Nucleus accumbens (tissue), 56 donors: ENCODE measurements around the gene IKZF3.
"Not testable (repeated sequence)": the region's sequence is repeated elsewhere in the genome, so short reads cannot be mapped to it uniquely, and the experiment has no call there.

Experiments
- DNase-seq, 56 donors: peaks; one replicate each; lab custom pipeline; 2025; lab: John Stamatoyannopoulos, UW

Gene IKZF3

DNA sequence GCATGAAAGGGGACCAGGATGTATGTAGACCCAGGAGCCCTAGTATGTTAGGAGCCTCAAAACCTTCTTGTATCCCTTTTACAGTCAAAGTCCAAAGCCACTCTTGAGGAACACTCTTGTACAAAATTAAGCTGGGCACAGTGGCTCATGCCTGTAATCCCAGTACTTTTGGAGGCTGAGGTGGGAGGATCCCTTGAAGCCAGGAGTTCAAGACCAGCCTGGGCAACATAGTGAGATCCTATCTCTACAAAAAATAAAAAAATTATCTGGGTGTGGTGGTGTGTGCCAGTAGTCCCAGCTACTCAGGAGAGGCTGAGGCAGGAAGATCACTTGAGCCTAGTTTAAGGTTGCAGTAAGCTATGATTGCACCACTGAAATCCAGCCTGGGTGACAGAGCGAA is 138.2 kb downstream of the IKZF3 start:
- not testable (repeated sequence) for DNase-seq

DNA sequence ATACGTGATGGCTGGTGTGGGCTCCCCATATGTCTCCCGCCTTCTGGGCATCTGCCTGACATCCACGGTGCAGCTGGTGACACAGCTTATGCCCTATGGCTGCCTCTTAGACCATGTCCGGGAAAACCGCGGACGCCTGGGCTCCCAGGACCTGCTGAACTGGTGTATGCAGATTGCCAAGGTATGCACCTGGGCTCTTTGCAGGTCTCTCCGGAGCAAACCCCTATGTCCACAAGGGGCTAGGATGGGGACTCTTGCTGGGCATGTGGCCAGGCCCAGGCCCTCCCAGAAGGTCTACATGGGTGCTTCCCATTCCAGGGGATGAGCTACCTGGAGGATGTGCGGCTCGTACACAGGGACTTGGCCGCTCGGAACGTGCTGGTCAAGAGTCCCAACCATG is 139.4 kb downstream of the IKZF3 start:
- no peak for DNase-seq

DNA sequence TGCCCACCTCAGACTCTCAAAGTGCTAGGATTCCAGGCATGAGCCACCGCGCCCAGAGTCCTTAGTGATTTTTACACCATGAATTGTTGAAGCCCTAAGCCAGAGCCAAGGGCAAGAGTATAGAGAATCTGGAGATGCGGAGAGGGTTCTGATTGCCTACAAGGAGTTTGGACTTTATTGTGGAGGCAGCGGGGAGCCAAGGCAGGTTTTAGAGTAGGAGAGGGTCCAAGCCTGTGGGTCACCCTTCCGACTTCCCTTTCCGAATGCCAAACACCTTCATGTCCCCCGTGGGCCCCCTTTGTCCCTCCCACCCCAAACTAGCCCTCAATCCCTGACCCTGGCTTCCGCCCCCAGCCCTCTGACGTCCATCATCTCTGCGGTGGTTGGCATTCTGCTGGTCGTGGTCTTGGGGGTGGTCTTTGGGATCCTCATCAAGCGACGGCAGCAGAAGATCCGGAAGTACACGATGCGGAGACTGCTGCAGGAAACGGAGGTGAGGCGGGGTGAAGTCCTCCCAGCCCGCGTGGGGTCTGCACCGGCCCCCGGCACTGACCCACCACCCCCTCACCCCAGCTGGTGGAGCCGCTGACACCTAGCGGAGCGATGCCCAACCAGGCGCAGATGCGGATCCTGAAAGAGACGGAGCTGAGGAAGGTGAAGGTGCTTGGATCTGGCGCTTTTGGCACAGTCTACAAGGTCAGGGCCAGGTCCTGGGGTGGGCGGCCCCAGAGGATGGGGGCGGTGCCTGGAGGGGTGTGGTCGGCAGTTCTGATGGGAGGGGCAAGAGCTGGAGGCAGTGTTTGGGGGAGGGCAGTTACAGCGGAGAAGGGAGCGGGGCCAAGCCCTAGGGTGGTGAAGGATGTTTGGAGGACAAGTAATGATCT is 140.9 kb downstream of the IKZF3 start:
- DNase-seq: no peak

DNA sequence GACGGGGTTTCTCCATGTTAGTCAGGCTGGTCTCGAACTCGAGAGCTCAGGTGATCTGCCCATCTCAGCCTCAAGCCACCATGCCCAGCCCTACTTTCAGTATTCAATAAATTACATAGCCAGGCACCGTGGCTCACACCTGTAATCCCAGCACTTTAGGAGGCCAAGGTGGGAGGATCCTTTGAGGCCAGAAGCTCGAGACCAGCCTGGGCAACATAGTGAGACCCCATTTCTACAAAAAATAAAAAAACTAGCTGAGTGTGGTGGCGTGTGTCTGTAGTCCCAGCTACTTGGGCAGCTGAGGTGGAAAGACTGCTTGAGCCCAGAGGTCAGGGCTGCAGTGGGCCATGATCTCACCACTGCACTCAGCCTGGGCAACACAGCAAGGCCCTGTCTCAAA is 142.0 kb downstream of the IKZF3 start:
- DNase-seq: no peak

DNA sequence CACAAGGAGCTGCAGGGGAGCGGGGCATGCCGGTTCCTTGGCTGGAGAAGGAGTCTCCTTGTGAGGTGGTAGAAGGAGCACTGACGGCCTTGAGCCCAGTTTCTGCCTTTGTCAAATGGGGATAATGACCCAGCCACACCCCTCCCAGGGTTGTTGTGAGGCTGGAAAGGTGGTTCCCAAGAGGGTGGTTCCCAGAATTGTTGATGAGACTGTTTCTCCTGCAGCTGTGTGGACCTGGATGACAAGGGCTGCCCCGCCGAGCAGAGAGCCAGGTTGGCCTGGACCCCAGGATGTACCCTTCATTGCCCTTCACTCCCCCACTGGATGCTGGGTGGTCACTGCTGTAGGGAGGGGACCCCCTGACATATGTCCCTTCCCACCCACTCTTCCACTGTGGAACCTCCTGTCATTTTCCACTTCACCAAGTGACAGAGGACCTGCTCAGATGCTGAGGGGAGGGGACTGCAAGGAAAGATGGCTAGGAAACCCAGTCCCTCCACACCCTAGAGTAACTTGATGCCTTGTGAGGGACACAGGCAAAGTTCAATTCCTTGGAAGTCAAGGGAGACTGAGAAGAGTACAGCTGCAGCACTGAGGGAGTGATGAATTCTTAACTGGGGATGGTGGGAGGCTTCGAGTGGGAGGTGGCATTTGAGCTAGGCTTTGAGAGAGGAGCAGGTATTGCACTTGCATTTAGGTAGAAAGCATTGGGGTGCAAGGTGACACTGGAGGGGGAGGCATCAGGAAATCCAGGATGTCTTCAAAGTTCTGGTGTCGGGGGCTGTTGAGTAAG is 144.4 kb downstream of the IKZF3 start:
- peak in 23 of 56 donors; percentile 6 to 75 (median 36) for DNase-seq

DNA sequence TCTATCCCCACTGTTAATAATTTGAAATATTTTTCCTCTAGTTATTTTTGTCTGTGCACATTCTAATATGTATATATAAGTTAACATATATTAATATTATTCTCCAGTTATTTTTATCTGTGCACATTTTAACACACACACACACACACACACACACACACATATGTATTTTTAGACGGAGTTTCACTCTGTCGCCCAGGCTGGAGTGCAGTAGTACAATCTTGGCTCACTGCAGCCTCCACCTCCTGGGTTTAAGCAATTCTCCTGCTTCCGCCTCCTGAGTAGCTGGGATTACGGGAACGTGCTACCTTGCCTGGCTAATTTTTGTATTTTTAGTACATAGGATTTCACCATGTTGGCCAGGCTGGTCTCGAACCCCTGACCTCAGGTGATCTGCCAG is 146.5 kb downstream of the IKZF3 start:
- DNase-seq: no peak

DNA sequence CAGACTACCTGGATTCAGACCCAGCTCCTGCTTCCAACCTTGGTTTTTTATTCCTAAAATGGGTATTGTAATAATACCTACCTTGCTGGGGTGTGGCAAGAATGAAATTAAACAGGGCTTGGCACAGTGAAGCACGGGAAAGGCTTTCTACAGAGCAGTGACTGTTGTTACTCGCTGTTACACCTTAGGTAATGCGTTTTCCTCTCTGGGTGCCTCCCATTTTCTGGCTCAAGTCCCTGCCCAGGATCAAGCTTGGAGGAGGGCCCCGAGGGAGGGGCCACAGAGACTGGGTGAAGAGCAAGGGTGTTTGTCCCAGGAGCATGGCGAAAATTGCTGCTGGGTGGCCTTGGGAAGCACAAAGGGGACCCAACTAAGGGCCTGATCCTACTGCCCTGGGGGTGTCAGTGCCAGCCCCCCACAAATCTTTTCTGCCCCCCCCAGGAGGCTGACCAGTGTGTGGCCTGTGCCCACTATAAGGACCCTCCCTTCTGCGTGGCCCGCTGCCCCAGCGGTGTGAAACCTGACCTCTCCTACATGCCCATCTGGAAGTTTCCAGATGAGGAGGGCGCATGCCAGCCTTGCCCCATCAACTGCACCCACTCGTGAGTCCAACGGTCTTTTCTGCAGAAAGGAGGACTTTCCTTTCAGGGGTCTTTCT is 147.1 kb downstream of the IKZF3 start:
- DNase-seq: no peak

DNA sequence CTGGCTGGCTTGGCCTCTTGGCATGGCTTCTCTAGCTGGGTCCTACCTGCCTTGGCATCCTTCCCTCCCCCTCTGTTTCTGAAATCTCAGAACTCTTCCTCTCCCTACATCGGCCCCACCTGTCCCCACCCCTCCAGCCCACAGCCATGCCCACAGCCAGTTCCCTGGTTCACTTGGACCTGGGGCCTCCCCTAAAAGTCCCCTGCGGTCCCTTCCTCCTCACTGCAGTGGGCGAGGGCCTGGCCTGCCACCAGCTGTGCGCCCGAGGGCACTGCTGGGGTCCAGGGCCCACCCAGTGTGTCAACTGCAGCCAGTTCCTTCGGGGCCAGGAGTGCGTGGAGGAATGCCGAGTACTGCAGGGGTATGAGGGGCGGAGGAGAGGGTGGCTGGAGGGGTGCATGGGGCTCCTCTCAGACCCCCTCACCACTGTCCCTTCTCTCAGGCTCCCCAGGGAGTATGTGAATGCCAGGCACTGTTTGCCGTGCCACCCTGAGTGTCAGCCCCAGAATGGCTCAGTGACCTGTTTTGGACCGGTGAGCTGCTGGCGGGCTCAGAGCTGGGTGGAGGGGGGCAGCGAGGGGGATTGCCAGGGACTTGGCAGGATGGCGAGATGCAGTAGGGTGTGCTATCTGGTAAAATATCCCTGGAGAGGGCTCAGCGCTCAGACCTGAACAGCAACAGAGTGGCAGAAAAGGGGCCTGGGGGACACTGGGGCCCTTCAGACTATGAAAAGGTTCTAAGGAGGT is 147.9 kb downstream of the IKZF3 start:
- DNase-seq: no peak

DNA sequence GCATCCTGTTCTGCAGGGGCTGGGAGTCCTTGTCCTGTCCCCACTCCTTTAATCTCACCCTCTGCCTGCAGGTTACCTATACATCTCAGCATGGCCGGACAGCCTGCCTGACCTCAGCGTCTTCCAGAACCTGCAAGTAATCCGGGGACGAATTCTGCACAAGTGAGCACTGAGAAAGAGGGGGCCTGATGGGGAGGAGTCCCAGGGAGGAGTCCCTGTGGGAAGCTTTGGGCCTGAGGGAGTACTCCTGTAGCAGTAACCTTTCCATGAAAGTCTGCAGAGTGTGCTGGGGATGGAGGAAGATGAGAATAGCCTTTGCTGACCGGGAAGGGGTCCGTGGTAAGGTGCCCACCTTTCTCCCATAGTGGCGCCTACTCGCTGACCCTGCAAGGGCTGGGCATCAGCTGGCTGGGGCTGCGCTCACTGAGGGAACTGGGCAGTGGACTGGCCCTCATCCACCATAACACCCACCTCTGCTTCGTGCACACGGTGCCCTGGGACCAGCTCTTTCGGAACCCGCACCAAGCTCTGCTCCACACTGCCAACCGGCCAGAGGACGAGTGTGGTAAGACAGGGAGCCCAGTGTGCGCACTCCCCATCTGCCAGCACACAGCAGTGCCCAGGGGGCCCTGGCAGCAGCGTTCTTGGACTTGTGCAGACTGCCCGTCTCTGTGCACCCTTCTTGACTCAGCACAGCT is 148.6 kb downstream of the IKZF3 start:
- DNase-seq: no peak

DNA sequence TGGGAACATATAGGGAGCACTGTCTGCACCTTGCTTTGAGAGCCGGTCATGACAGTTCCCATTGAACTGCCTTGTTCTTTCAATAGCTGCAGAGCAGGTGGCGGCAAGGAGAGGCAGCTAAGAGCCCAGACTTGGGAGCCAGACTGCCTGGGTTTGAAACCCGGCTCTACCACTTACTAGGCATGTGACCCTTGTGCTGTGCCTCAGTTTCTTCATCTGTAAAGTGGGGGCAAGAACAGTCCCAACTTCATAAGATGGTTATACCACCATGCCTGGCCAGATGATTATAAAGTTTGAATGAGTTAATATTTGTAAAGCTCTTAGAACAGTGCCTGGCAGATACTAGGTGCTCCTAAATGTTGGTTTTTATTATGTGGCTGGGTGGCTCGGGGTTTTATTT is 149.9 kb downstream of the IKZF3 start:
- no peak for DNase-seq

DNA sequence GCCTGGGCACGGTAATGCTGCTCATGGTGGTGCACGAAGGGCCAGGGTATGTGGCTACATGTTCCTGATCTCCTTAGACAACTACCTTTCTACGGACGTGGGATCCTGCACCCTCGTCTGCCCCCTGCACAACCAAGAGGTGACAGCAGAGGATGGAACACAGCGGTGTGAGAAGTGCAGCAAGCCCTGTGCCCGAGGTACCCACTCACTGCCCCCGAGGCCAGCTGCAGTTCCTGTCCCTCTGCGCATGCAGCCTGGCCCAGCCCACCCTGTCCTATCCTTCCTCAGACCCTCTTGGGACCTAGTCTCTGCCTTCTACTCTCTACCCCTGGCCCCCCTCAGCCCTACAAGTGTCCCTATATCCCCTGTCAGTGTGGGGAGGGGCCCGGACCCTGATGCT is 152.3 kb downstream of the IKZF3 start:
- no peak for DNase-seq

DNA sequence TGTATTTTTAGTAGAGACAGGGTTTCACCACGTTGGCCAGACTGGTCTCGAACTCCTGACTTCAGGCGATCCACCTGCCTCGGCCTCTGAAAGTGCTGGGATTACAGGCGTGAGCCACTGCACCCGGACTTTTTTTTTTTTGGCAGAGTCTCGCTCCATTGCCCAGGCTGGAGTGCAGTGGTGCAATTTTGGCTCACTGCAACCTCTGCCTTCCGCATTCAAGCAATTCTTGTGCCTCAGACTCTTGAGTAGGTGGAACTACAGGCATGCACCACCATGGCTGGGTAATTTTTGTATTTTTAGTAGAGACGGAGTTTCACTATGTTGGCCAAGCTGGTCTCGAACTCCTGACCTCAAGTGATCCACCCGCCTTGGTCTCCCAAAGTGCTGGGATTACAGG is 153.0 kb downstream of the IKZF3 start:
- DNase-seq: not testable (repeated sequence)

DNA sequence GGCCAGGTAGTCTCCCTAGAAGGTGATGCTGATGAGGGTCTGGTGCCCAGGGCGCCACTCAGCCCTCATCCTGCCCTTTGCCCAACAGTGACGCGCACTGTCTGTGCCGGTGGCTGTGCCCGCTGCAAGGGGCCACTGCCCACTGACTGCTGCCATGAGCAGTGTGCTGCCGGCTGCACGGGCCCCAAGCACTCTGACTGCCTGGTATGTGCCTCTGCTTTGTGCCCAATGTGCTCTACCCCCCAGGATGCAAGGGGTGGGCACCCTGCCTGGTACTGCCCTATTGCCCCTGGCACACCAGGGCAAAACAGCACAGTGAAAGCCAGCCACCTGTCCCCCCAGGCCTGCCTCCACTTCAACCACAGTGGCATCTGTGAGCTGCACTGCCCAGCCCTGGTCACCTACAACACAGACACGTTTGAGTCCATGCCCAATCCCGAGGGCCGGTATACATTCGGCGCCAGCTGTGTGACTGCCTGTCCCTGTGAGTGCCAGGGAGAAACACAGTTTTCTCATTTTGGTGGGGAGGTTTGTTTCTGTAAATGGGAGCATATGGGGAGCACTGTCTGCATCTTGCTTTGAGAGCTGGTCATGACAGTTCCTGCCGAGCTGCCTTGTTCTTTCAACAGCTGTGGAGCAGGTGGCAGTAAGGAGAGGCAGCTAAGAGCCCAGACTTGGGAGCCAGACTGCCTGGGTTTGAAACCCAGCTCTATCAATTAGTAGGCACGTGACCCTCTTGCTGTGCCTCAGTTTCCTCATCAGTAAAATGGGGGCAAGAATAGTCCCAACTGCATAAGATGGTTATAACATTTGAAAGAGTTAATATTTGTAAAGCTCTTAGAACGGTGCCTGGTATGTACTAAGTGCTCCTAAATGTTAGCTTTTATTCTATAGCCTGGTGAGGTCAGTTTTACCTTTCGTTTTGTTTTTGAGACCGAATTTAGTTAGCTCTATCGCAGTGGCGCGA is 153.8 kb downstream of the IKZF3 start:
- no peak for DNase-seq

DNA sequence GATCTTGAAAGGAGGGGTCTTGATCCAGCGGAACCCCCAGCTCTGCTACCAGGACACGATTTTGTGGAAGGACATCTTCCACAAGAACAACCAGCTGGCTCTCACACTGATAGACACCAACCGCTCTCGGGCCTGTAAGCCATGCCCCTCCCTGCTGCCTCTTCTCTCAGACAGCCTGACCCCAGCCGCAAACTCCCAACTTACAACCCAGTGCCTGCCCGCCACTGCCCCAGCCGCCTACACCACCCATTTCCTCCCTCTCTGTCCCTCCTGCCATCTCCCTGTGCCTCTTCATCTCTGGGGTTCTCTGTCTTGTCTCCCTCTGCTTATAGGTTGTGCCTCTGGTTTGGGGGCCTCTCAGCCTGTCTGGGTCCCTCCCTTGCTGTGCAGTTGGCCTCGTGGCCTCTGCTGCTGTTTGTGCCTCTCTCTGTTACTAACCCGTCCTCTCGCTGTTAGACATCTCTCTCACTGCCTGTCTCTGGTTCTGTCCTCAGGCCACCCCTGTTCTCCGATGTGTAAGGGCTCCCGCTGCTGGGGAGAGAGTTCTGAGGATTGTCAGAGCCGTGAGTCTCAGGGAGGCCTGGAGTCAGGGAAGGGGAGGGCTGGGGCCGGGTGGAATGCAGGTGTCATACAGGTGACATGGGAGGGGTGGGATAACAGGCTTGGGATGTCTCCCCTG is 154.7 kb downstream of the IKZF3 start:
- DNase-seq: no peak
